SK-N-MC (cell line): ENCODE measurements around the gene CHD9.

Experiments used
- DNase-seq: peaks from one replicate; pipeline ENCODE4 v3.0.0-alpha.2; 2011; ENCODE audit warnings: low read depth, low spot score
- H3K27ac ChIP-seq: fragments of 200-600 bp; sonication (generic); 2 replicates; pipeline ENCODE4 v1.5.1; 2016; ENCODE audit warnings: mixed run types
- H3K36me3 ChIP-seq: fragments of 200-600 bp; sonication (generic); 2 replicates; pipeline ENCODE4 v1.6.1; 2017; ENCODE audit warnings: antibody characterized with exemption, low read length, mixed read lengths; ENCODE audit not compliant: insufficient read depth
- H3K4me3 ChIP-seq: fragments of 200-600 bp; sonication (generic); 2 replicates; pipeline ENCODE4 v1.5.1; 2016
- H3K9ac ChIP-seq: fragments of 200-600 bp; sonication (generic); 2 replicates; pipeline ENCODE4 v1.8.0; 2017; ENCODE audit warnings: mixed run types, mixed read lengths; ENCODE audit not compliant: insufficient read length
- H3K9me3 ChIP-seq: fragments of 200-600 bp; sonication (generic); 2 replicates; pipeline ENCODE4 v1.6.1; 2017; ENCODE audit warnings: low read depth, mild to moderate bottlenecking, antibody characterized with exemption, low read length, moderate library complexity, mixed read lengths
- EZH2 ChIP-seq: fragments of 200-600 bp; sonication (generic); IDR thresholded peaks from one replicate; pipeline ENCODE4 v1.6.1; 2017; ENCODE audit warnings: antibody characterized with exemption
- FOXP2 ChIP-seq: optimal IDR thresholded peaks from 2 replicates; pipeline ENCODE3; 2011; ENCODE audit warnings: mild to moderate bottlenecking, moderate library complexity; ENCODE audit not compliant: insufficient read depth; ENCODE audit errors: extremely low read length, control extremely low read depth
- POLR2AphosphoS5 ChIP-seq: IDR thresholded peaks from 2 replicates; pipeline ENCODE4 v1.6.1; 2012; ENCODE audit warnings: mild to moderate bottlenecking, low read depth, low read length, borderline replicate concordance

CHD9 gene

GRCh38 chr16:53213542-53213941 lies 158.8 kb downstream of the CHD9 start:
- no peak overlapping the region for H3K9ac ChIP-seq
- TF ChIP-seq FOXP2 (no peak), EZH2 (no peak), POLR2AphosphoS5 (no peak)
- H3K27ac ChIP-seq: no peak overlapping the region
- no peaks in the 10 kb centered on the region for H3K9me3 ChIP-seq
- H3K4me3 ChIP-seq: no peak overlapping the region
- no peak for DNase-seq
- H3K36me3 ChIP-seq: no peaks in the 10 kb centered on the region

GRCh38 chr16:53216798-53217197 lies 162.0 kb downstream of the CHD9 start:
- Histone ChIP-seq H3K4me3 (no peak overlapping the region), H3K9ac (no peak overlapping the region), H3K27ac (no peak overlapping the region), H3K36me3 (no peaks in the 10 kb centered on the region), H3K9me3 (no peaks in the 10 kb centered on the region)
- no peak for DNase-seq
- TF ChIP-seq EZH2: no peak
- no peak for TF ChIP-seq POLR2AphosphoS5
- no peak for TF ChIP-seq FOXP2

GRCh38 chr16:53219371-53219770 lies 164.6 kb downstream of the CHD9 start:
- Histone ChIP-seq H3K4me3 (peak overlapping the region; percentile 47; the same call in 1 of the 2 replicates), H3K9ac (no peak overlapping the region), H3K9me3 (no peaks in the 10 kb centered on the region), H3K27ac (peak overlapping the region; percentile 93), H3K36me3 (peaks cover 16% of the 10 kb centered on the region)
- DNase-seq: no peak
- no peak for TF ChIP-seq POLR2AphosphoS5
- no peak for TF ChIP-seq EZH2
- no peak for TF ChIP-seq FOXP2

DNA sequence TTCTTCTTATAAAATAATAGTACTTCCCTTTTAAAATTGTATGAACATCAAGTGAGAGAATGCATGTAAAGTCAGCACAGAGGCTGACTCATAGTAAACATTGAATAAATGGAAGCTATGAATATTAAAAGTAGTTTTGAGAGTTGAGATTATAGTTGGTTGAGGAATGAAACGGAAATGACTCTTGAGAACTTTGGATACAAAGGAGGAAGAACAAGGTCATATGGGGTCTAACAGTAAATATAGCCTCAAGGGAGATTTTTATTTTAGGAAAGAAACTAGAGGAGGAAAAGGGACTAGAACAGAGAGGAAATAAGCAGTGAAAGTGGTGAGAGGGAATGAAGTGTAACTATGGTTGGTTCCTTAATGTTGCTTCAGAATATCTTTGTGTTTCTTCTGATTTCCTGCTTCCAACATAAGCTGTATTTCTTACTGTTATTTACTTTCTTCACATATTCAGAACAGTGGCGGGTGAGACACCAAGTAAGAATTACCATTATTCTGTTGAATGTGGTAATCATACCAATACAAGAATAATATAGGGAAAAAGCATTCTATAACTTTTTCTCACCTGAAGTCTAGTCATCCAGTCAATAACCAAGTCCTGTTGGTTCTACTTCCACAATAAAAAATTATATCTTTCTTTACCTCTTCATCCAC lies 165.1 kb downstream of the CHD9 start:
- no peak for TF ChIP-seq EZH2
- no peak for TF ChIP-seq POLR2AphosphoS5
- no peak for TF ChIP-seq FOXP2
- Histone ChIP-seq H3K27ac (peak overlapping the region; percentile 93), H3K4me3 (peak overlapping the region; percentile 47), H3K9ac (no peak overlapping the region), H3K36me3 (peaks cover 22% of the 10 kb centered on the region), H3K9me3 (no peaks in the 10 kb centered on the region)
- peak; percentile 67 for DNase-seq

DNA sequence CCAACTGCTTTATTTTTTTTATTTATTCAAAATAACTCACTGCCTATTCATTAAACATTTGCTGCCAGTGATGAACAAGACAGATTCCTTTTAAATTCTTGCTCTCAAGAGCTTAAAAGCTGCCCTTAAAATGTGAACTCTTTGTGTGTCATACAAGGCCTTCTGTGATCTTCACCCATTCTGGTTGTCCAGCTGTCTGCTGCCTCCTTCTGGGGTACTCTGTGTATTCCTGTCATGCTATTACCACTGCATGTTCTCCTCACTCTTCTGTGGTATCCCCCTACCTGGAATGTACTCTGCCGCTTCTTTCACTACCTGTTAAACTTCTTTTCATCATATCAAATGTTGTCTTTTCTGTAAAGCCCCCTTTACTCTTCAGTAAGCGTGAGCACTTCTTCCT lies 165.8 kb downstream of the CHD9 start:
- Histone ChIP-seq H3K36me3 (peaks cover 22% of the 10 kb centered on the region), H3K27ac (peak overlapping the region; percentile 93; the same call in 1 of the 2 replicates), H3K9ac (no peak overlapping the region), H3K4me3 (peak overlapping the region; percentile 47), H3K9me3 (no peaks in the 10 kb centered on the region)
- DNase-seq: no peak
- no peak for TF ChIP-seq FOXP2
- TF ChIP-seq EZH2: no peak

DNA sequence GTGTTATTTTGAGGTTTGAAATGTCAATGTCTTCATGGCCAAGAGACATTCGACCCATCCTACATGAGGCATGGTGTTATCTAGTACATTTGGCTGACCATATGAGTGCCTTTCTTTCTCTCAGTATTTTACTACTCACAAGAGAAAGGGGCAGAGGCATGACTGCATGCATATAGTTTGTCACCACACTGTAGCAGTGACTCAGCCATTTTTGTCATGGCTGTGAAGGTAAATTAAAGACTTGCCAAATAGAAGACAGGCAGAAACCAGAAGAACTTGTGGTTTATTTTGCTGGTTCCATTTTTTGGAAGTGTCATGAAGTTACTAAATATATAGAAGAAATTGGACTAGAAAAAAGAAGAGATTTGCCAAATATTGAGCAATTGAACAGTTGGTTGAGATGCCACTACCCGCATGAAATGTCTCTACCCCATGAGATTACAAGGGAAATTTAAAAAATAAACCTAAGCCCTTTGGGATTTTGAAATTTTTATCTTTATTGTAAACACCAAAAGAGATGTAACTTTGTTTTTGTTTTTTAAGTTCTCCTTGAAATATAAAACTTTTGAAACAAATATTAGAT lies 170.3 kb downstream of the CHD9 start:
- TF ChIP-seq FOXP2 (no peak), POLR2AphosphoS5 (no peak), EZH2 (no peak)
- H3K9me3 ChIP-seq: no peaks in the 10 kb centered on the region
- H3K27ac ChIP-seq: no peak overlapping the region; the same call in 1 of the 2 replicates
- H3K4me3 ChIP-seq: no peak overlapping the region
- no peak for DNase-seq
- peaks cover 46% of the 10 kb centered on the region for H3K36me3 ChIP-seq
- no peak overlapping the region for H3K9ac ChIP-seq

GRCh38 chr16:53232826-53233529 lies 178.2 kb downstream of the CHD9 start:
- H3K36me3 ChIP-seq: peaks cover 48% of the 10 kb centered on the region
- TF ChIP-seq POLR2AphosphoS5 (no peak), FOXP2 (no peak), EZH2 (no peak)
- DNase-seq: no peak
- no peaks in the 10 kb centered on the region for H3K9me3 ChIP-seq
- no peak overlapping the region for H3K4me3 ChIP-seq
- no peak overlapping the region for H3K9ac ChIP-seq
- H3K27ac ChIP-seq: no peak overlapping the region

GRCh38 chr16:53234836-53235235 lies 180.0 kb downstream of the CHD9 start:
- TF ChIP-seq EZH2 (no peak), POLR2AphosphoS5 (no peak), FOXP2 (no peak)
- no peak for DNase-seq
- H3K9me3 ChIP-seq: no peaks in the 10 kb centered on the region
- H3K36me3 ChIP-seq: peaks cover 43% of the 10 kb centered on the region
- H3K4me3 ChIP-seq: no peak overlapping the region
- no peak overlapping the region for H3K27ac ChIP-seq
- no peak overlapping the region for H3K9ac ChIP-seq

DNA sequence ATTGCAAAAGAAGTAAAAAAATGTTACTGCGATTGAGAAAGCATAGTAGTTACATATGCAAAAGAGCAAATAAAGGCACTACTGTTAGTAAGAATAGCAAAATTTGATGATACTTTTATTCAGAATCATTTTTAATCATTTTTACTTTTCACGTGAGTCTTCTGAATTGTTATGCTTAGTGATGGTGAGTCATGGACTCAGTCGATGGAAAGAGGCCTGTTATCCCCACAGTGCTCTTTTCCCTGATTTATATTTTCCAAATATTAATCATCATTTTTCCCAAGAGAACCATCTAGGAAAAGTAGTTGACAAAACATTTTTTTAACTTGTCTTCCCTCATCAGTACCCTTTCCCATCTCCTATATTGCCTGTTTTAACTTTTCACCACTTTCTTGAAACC lies 181.1 kb downstream of the CHD9 start:
- no peak overlapping the region for H3K9ac ChIP-seq
- no peak overlapping the region for H3K27ac ChIP-seq
- TF ChIP-seq EZH2 (no peak), FOXP2 (no peak), POLR2AphosphoS5 (no peak)
- peaks cover 34% of the 10 kb centered on the region for H3K36me3 ChIP-seq
- no peak overlapping the region for H3K4me3 ChIP-seq
- H3K9me3 ChIP-seq: no peaks in the 10 kb centered on the region
- no peak for DNase-seq
